Measurements from ENCODE around the gene COL24A1.

DNA sequence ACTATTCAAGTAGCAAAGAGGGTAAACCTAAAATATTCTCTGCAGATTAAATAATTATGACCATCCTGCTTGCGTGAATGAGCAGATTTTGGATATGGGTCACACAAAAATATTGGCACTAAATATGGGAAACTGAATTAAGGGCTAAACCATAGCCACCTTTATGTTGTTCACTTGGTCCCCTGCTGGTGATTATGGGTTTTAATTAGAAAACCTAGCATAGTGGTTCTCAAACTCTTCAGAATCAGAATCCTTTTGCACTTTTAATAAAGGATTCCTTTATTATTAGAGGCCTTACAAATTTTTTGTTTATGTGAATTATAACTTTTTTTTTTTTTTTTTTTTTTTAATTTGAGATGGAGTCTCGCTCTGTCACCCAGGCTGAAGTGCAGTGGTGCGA, 409.8 kb downstream of the COL24A1 start:
- TF ChIP-seq, protein P1, sequence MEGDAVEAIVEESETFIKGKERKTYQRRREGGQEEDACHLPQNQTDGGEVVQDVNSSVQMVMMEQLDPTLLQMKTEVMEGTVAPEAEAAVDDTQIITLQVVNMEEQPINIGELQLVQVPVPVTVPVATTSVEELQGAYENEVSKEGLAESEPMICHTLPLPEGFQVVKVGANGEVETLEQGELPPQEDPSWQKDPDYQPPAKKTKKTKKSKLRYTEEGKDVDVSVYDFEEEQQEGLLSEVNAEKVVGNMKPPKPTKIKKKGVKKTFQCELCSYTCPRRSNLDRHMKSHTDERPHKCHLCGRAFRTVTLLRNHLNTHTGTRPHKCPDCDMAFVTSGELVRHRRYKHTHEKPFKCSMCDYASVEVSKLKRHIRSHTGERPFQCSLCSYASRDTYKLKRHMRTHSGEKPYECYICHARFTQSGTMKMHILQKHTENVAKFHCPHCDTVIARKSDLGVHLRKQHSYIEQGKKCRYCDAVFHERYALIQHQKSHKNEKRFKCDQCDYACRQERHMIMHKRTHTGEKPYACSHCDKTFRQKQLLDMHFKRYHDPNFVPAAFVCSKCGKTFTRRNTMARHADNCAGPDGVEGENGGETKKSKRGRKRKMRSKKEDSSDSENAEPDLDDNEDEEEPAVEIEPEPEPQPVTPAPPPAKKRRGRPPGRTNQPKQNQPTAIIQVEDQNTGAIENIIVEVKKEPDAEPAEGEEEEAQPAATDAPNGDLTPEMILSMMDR (IDR thresholded peaks at IDR 0.05 in 8 of 11, conservative IDR thresholded peaks at IDR 0.05 in 3 of 11), result no peak
- no peak for TF ChIP-seq POLR2A (IDR thresholded peaks at IDR 0.05)
- TF ChIP-seq POLR2AphosphoS5 (IDR thresholded peaks at IDR 0.05), result no peak
